Measurements from ENCODE around the gene NRBP1.
"Not testable (repeated sequence)": the region's sequence is repeated elsewhere in the genome, so short reads cannot be mapped to it uniquely, and the experiment has no call there.

NRBP1 gene

DNA sequence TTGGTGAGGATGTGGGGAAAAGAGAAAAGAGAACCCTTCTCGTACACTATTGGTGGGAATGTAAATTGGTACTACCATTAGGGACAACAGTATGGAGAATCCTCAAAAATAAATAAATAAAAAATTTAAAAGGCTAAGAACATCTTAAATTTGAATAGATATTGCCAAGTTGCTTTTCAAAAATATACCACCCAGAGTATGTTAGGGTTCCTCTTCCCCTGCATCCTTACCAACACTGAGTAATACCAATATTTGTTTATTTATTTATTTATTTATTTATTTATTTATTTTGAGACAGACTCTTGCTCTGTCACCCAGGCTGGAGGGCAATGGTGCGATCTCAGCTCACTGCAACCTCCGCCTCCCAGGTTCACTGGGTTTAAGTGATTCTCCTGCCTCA, 5.5 kb upstream of the NRBP1 start:
- DNase-seq: no peak

DNA sequence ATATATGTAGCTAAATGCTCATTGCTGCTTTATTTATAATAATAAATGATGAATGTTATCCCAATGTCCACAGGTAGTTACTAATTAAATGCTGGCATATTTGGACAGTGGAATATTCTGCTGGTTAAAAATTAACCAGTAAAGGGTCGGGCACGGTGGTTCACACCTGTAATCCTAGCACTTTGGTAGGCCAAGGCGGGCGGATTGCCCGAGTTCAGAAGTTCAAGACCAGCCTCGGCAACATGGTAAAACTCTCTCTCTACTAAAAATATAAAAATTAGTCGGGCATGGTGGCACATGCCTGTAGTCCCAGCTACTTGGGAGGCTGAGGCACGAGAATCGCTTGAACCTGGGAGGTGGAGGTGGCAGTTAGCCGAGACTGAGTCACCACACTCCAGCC, 3.4 kb upstream of the NRBP1 start:
- not testable (repeated sequence) for DNase-seq

DNA sequence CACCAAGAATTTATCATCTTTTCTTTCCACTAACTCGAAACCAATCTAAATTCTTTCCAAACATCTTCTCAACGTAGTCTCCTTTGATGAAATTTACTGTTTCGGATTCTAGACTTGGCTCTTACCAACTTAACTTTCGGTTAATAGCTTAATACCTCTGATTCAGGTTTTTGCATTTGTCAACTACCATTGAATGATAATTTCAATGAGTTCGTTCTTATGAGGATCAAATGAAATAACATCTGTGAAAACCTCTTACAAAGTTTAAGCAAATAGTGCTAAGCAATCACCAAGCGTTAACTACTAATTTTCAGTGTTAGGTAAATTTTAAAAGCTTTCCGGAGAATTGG, 593 bp upstream of the NRBP1 start:
- no peak for DNase-seq

DNA sequence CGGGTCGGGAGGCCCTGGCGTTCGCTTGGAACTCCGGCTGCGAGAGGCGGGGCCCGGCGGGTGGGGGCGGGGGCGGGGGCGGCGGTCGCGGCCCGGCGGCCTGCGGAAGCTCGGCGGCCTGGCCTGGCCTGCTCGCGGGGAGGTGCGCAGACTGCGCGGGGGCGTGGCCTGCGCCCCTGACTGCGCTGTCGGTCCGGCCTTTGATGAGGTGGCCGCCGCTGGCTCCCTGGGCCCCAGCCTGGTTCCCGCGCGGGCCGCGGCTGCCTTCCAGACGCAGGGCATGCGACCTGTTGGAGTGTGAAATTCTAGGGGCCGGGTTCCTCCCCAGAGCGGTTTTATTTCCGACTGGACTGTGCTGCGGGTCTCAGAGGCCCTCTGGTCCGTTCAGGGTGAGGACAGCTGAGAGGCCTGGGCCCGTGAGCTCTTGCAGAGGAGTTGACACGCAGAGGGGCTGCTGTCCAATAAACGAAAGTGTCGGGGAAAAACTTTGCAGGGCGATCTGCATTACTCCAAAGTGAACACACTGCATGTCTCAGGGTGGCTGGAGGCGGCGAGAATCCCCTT, 629 bp downstream of the NRBP1 start:
- peak; percentile 84 for DNase-seq

DNA sequence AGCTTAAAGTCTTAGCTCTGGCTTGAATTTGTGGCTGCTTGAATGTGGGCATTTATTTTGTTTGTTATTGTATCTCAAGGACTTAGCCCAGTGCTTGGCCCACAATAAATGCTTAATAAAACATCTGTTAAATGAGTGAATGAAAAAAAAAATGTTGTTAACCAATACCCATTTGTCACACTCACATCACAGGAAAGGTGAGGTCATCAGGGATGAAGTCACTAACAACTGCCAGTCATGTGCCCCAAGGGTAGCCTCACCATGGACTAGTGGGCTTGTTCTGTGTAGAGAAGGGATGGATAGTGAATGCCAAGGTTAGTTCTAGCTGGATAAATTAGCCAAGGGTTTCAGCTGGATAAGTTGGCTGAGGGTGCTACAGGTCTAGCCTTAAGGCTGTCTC, 3.0 kb downstream of the NRBP1 start:
- peak; percentile 49 for DNase-seq

DNA sequence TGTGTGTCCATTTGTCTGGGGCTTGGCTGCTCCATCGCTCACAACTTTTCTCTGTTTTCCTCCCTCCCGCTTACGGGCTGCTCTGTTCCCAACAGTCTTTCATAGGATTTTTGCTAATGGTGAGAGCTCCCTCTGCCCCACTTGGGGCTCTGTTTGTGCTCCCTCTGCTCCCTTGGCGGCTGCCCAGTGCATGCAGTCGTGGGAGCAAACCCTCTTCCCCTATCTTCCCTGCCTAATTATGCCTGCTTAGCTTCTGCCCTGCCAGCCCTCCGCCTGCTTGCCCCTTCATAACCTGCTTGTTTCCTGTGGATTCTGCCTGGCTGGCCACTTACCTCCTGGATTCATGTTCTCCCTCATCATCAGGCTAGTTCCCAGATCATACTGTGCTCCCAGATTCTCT, 7.2 kb downstream of the NRBP1 start:
- no peak for DNase-seq

DNA sequence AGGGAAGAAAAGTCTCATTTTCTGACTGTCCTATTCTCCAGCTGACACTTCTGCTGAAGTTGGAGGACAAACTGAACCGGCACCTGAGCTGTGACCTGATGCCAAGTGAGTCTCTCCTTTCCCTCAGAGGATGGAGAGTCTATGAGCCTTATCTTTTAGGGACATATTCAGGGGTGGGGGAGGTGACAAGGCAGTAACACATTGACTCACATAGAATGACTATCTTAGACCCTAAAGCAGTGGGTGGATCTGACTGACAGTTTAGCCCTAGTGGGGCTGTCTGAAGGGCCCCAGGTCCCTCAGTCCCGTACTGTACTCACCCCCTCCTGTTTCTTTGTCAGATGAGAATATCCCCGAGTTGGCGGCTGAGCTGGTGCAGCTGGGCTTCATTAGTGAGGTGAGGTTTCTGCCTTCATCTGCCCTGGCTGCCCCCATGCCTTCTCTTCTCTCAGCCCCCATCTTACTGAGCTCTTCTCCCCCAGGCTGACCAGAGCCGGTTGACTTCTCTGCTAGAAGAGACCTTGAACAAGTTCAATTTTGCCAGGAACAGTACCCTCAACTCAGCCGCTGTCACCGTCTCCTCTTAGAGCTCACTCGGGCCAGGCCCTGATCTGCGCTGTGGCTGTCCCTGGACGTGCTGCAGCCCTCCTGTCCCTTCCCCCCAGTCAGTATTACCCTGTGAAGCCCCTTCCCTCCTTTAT, 12.9 kb downstream of the NRBP1 start:
- DNase-seq: no peak

DNA sequence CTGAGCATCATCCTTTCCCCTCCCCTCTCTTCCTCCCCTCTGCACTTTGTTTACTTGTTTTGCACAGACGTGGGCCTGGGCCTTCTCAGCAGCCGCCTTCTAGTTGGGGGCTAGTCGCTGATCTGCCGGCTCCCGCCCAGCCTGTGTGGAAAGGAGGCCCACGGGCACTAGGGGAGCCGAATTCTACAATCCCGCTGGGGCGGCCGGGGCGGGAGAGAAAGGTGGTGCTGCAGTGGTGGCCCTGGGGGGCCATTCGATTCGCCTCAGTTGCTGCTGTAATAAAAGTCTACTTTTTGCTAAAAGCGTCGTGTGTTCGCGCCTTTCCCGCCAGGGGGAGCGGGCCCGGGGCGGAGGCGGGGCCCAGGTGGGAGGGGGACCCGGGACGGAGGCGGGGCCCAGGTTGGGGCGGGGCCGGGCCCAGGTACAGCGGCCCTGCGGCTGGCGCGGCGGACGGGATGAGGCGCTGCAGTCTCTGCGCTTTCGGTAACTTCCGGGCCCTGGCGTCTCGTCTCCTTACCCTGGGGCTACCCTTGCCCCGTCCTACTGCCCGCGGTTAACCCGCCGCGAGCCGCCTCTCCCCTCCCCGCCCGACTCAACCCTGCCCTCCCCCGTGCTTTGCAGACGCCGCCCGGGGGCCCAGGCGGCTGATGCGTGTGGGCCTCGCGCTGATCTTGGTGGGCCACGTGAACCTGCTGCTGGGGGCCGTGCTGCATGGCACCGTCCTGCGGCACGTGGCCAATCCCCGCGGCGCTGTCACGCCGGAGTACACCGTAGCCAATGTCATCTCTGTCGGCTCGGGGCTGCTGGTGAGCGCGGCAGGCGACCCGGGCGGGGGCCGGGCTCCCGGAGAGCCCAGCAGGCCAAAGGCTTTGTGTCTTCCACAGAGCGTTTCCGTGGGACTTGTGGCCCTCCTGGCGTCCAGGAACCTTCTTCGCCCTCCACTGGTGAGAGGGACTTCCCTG, 13.8 kb downstream of the NRBP1 start, which contains the start of gene KRTCAP3:
KRTCAP3 (plus strand) TSS at position 424 of the 962 bp plus-strand sequence; CDS start at position 456, 32 bp downstream.
- peak; percentile 36 for DNase-seq

DNA sequence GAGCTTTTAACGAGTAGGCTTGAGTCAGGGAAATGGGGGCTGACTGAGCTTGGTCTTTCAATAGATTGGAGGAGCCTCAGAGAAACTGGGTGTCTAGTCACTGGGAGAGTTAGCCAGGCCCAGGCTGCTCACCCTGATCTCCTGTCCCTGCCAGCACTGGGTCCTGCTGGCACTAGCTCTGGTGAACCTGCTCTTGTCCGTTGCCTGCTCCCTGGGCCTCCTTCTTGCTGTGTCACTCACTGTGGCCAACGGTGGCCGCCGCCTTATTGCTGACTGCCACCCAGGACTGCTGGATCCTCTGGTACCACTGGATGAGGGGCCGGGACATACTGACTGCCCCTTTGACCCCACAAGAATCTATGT, 14.5 kb downstream of the NRBP1 start:
- DNase-seq: no peak

DNA sequence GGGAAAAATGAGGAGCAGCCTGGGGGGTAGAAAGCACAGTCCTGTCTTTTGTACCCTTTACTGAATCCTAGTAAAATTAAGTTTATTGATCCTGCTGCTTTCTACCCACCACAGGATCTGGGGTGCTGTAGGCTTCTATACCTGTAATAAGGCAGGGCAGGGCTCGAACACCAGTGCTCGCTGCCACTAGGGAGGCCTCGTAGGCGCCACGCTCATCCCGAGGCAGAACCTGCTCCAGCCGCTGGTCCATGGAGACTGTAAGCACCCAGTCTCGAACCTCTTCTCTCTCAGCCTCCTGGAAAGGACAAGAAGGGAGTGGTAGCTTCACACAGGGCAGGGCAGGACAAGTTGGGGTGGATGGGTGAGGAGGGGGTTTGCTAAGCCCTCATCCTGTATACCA, 16.7 kb downstream of the NRBP1 start:
- DNase-seq: no peak

DNA sequence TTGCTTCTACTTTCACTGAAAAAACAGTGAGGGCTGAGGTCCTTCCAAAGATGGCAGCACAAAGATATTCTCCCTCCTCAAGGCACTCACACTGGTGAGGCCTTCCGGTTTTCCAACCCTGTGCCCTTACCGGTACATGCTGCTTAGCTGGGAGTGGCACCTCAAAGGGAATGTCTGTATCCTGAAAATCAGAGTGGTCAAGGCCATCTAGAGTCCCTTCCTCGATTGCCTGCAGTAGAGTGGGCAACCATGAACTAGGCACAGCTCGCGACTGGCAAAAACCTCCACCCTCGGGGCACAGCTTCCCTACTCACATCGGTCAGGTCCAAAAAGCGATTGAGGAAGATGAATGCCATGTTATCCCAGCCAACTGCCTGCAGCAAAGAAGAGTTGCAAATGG, 17.2 kb downstream of the NRBP1 start:
- DNase-seq: no peak

DNA sequence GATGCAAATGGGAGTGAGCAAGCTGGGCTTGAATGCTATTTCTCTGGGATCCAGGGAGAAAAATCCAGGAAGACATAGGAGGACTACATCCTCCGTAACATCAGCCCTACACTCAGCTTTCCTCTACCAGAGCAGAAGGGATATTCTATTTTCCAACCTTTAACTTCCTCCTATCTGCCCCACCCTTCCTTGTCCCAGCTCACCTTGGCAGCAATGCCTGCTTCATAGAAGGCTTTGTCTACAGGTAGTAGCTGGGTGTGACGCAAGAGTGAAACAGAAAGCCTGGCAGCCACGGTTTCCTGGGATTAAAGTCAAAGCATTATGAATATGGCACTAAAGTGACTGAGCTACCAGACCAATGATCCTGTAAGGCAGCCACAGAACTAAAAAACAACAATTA, 17.6 kb downstream of the NRBP1 start:
- DNase-seq: no peak

DNA sequence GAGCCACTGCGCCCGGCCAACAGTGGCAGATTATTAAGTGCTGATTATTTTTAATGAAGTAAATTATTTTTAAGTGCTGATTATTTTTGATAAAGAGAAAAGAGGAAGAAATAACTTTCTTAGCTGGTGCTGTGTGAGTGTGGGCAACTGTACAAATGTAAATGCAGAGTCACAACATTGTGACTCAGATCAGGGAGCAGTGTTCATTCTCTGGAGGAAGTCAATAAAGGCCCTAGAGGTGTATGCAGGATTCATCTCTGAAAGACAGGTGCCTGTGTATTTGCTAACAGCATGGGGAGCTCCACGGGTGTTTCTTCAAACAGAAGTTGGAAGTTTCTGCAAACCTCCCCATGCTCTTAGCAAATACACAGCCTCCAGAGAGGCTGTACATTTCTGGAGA, 19.9 kb downstream of the NRBP1 start:
- DNase-seq: no peak

DNA sequence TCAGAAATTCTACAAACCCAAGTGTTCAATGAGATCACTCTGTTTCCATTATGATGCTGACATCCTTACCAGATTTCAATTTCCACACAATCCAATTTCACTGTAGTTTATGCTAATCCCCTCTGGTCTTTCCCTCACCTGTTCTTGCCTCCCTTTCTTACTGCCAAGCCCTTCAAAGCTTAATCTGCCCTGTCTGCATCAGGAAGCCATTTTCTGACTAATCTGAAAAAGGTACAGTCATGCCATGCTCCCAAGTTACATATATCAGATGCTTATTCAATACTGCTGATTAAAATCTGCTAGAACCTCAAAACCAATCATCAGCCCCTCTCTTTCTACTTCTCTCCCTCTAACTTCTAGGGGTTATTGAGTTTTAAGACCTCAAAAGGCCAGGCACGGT, 22.7 kb downstream of the NRBP1 start:
- no peak for DNase-seq

DNA sequence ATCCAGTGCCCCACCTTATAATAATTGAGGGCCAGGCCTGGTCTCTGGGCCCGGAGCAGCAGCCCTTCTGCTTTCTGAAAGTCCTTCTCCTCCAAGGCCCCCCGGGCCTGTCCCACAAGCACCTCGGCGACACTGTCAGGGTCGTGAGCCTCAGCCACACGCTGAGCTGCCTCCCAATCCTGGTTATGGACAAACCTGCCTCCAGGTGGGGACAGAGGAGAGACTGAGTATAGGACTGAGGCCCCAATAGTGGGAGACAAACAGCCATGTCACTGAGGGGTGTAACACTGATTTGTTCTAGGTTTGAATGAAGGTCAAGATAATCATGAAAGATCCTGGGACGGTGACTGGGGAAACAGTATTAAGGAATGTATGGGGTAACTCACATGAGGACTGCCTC, 25.5 kb downstream of the NRBP1 start:
- no peak for DNase-seq

DNA sequence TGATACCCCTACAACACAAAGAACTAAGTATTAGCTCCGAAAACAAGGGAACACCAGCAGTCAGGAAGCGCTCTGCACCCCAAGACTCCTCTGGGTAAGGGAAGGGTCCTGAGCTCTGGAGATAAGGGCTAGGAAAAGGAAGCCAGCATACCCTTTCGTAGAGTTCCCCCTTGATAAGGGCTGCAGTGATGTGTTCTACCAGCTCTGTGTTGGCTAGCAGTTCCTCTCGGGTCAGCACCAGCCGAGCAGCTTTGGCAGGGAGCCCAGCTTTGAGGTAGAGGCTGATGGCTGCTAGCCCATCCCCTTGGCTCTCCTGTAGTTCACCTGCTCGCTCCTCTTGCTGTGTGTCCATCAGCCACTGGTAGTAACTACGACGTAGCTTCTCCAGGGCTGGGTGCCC, 32.7 kb downstream of the NRBP1 start:
- no peak for DNase-seq

DNA sequence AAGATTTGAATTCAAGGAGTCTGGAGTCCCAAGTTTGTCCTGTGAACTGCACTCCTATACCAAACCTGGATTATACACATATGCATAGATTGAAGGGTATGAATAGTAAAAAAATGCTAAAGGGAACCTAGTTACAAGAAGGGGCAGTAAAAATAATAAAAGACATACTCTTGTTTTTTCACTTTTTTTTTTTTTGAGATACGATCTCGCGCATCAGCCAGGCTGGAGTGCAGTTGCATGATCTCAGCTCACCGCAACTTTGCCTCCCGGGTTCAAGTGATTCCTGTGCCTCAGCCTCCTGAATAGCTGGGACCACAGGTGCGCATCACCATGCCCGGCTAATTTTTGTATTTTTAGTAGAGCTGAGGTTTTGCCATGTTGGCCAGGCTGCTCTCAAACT, 36.0 kb downstream of the NRBP1 start:
- DNase-seq: no peak

DNA sequence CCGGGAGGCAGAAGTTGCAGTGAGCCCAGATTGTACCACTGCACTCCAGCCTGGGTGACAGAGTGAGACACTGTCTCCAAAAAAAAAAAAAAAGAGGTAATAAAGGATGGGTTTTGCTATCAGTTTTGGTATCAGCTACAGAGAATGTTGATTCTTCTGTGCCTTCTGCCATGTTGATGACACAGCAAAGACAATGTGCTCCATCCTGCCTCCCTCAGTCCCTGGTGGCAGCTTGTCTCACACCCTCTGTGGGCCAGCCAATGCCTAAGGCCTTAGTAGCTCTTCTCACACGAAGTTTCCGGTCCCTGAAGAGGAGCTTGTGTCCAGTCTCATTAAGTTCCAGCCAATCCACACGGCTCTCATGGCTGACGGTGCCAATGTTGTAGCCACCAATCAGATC, 43.5 kb downstream of the NRBP1 start:
- DNase-seq: no peak

DNA sequence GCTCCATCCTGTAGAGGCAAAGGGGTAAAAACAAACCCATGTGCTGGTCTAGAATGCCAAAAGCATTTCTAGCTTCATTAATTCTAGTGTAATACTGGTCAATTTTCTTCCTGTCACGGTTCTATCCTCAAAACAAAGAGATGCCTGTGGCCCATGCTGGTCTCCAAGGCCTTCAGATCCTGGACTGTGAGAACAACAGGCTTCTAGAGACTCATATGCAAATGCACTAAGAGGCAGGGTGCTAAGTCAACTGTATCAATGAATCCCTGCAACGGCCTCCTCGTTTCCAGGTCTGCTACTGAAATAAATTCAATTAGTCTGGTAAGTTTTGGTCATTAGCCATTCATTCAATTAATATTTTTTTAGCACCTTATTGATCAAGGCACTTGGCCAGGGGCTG, 57.1 kb downstream of the NRBP1 start:
- DNase-seq: no peak

DNA sequence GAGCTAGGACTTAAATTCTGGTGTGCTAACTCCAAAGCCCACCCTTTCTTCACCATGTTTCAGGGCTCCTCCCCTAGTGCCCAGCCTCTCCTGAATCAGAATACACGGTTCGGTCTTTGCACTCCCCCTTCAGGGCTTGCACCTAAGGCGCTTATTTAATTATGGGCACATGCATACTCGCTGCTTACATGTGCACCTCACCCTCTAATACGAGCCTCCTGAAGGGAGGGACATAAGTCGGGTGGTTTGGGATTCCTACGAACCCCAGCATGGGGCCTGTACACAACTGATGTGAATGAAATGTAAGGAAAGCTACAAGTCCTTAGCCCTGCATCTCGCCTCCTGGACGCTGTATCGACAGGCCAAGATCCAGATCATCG, 60.7 kb downstream of the NRBP1 start:
- DNase-seq: no peak

DNA sequence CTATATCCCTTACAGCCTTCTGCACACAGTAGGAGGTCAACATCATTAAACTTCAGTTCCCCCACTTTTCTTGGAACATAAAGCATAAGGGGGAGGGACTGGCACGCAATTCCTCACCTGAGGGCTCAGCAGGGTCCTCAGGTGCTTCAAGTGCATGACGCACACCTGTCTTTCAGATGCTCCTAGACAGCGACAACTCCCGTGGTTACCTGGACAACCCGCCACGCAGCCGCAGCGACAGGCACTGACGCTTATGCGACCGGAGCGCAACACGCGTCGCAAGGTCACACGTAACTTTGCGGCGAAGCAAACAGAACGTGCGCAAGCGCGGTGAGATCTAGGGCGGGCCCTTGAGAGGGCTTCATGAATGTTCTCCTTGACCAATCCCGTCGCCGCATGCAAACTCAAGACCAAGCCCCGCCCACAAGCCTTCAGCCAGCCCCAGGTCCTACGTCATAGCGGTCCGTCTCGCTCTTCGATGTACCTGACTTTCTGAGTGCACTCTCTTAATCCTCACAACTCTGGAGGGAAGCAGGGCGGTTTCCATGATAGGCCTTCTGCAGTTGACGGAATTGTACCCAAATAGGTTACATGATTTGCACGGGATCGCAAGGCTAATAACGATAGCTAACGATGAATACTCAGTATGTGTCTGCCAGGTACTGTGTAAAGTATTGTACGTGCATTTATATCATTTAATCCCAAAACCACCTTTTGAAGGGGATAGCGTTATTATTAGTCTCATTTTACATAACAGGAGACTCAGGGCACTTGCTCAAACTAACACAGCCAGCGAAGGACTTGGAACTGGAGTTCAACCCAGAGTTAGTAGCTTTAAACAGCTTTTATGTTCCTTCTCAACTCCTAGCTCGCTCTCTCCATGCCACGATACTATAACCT, 61.3 kb downstream of the NRBP1 start, which contains the start of gene IFT172:
IFT172 (minus strand) TSS at position 246 of the 900 bp plus-strand sequence; CDS start at position 156, 90 bp downstream.
- peak; percentile 99 for DNase-seq

Data from stimulated activated CD8-positive, alpha-beta memory T cell treated with anti-CD3 and anti-CD28 coated beads, Interleukin-4, amount 100 ng/mL, for 48 hours (primary cell).